H9 (cell line): ENCODE data around the gene MAPKAPK2. TPM values are rescaled to one million over a fixed set of nuclear protein-coding genes. Genes with fewer than 3 reads are reported as not detected.
A peak's percentile ranks its signal among the peaks of the same experiment; 100 is the strongest.

ENCODE experiments used
- DNase-seq: peaks from one replicate; pipeline ENCODE4 v3.0.0-alpha.2; 2017
- H2AFZ ChIP-seq: one replicate; pipeline ENCODE4 v1.6.1; 2013; ENCODE audit warnings: mild to moderate bottlenecking, low read length, control low read depth, moderate library complexity
- H2AK5ac ChIP-seq: 2 replicates; pipeline ENCODE4 v1.6.1; 2013; ENCODE audit warnings: low read length, control low read depth, mixed read lengths; ENCODE audit not compliant: insufficient read length
- H2BK120ac ChIP-seq: one replicate; pipeline ENCODE4 v1.6.1; 2013; ENCODE audit warnings: low read depth, mild to moderate bottlenecking, low read length, control low read depth, inconsistent platforms; ENCODE audit not compliant: poor library complexity, severe bottlenecking
- H2BK12ac ChIP-seq: 2 replicates; pipeline ENCODE4 v1.6.1; 2013; ENCODE audit warnings: low read length, control low read depth, mixed read lengths, low read depth; ENCODE audit not compliant: insufficient read length
- H2BK15ac ChIP-seq: 2 replicates; pipeline ENCODE4 v1.6.1; 2013; ENCODE audit warnings: low read depth, low read length, control low read depth
- H2BK20ac ChIP-seq: one replicate; pipeline ENCODE4 v1.6.1; 2013; ENCODE audit warnings: low read depth, mild to moderate bottlenecking, low read length, control low read depth, inconsistent platforms; ENCODE audit not compliant: poor library complexity, severe bottlenecking
- H2BK5ac ChIP-seq: 2 replicates; pipeline ENCODE4 v1.6.1; 2013; ENCODE audit warnings: low read length, control low read depth, mixed read lengths; ENCODE audit not compliant: insufficient read length
- H3K14ac ChIP-seq: 2 replicates; pipeline ENCODE4 v1.6.1; 2013; ENCODE audit warnings: low read length, control low read depth; ENCODE audit not compliant: insufficient read depth
- H3K18ac ChIP-seq: 2 replicates; pipeline ENCODE4 v1.6.1; 2013; ENCODE audit warnings: low read depth, mild to moderate bottlenecking, mixed read lengths, low read length, control low read depth; ENCODE audit not compliant: insufficient read length
- H3K23ac ChIP-seq: 2 replicates; pipeline ENCODE4 v1.6.1; 2013; ENCODE audit warnings: low read length, control low read depth, mixed read lengths, low read depth; ENCODE audit not compliant: insufficient read length
- H3K23me2 ChIP-seq: 2 replicates; pipeline ENCODE4 v1.6.1; 2013; ENCODE audit warnings: low read depth, mild to moderate bottlenecking, mixed read lengths, low read length, control low read depth; ENCODE audit not compliant: insufficient read length, poor library complexity, severe bottlenecking
- H3K27ac ChIP-seq: 2 replicates; pipeline ENCODE4 v1.5.1; 2013; ENCODE audit warnings: low read length, control low read depth, mixed read lengths, low read depth; ENCODE audit not compliant: insufficient read length
- H3K27me3 ChIP-seq: 2 replicates; pipeline ENCODE4 v1.6.1; 2013; ENCODE audit warnings: low read length, control low read depth, inconsistent platforms; ENCODE audit not compliant: insufficient read depth
- H3K4ac ChIP-seq: 2 replicates; pipeline ENCODE4 v1.6.1; 2013; ENCODE audit warnings: low read depth, mild to moderate bottlenecking, control low read depth, inconsistent platforms, low read length, moderate library complexity
- H3K4me1 ChIP-seq: 2 replicates; pipeline ENCODE4 v1.6.1; 2013; ENCODE audit warnings: low read length, control low read depth, inconsistent platforms; ENCODE audit not compliant: insufficient read depth
- H3K4me2 ChIP-seq: 2 replicates; pipeline ENCODE4 v1.6.1; 2013; ENCODE audit warnings: low read length, control low read depth, mixed read lengths; ENCODE audit not compliant: insufficient read length, insufficient read depth
- H3K56ac ChIP-seq: 2 replicates; pipeline ENCODE4 v1.6.1; 2013; ENCODE audit warnings: low read depth, mild to moderate bottlenecking, mixed read lengths, low read length, control low read depth; ENCODE audit not compliant: insufficient read length
- H3K79me1 ChIP-seq: 2 replicates; pipeline ENCODE4 v1.6.1; 2013; ENCODE audit warnings: low read depth, mild to moderate bottlenecking, moderate library complexity, low read length, control low read depth, inconsistent platforms; ENCODE audit not compliant: insufficient read depth, poor library complexity, severe bottlenecking
- H3K79me2 ChIP-seq: 2 replicates; pipeline ENCODE4 v1.6.1; 2013; ENCODE audit warnings: low read length, control low read depth, inconsistent platforms; ENCODE audit not compliant: insufficient read depth
- H3K9ac ChIP-seq: 2 replicates; pipeline ENCODE4 v1.6.1; 2013; ENCODE audit warnings: low read length, control low read depth, mixed read lengths; ENCODE audit not compliant: insufficient read length; ENCODE audit errors: extremely low read depth
- H3K9me3 ChIP-seq: one replicate; pipeline ENCODE4 v1.6.1; 2013; ENCODE audit warnings: low read depth, low read length, inconsistent platforms; ENCODE audit not compliant: control insufficient read depth
- H3T11ph ChIP-seq: one replicate; pipeline ENCODE4 v1.6.1; 2013; ENCODE audit warnings: mild to moderate bottlenecking, low read length, control low read depth, inconsistent platforms
- H4K20me1 ChIP-seq: one replicate; pipeline ENCODE4 v1.6.1; 2013; ENCODE audit not compliant: control insufficient read depth, insufficient read length, insufficient read depth
- H4K5ac ChIP-seq: 2 replicates; pipeline ENCODE4 v1.6.1; 2013; ENCODE audit warnings: low read depth, mild to moderate bottlenecking, mixed read lengths, low read length, control low read depth; ENCODE audit not compliant: insufficient read length
- H4K8ac ChIP-seq: replicated peaks from 2 replicates; pipeline ENCODE4 v1.6.1; 2013; ENCODE audit warnings: low read length, control low read depth, mixed read lengths, low read depth; ENCODE audit not compliant: insufficient read length
- H4K91ac ChIP-seq: 2 replicates; pipeline ENCODE4 v1.6.1; 2013; ENCODE audit warnings: low read depth, mild to moderate bottlenecking, moderate library complexity, mixed read lengths, low read length, control low read depth; ENCODE audit not compliant: insufficient read length
- H3K27ac Mint-ChIP-seq, 3 experiments: 2 replicates in 2 of 3; 3 replicates in 1 of 3; pipeline ENCODE4 v1.8.0; 2020 to 2021; ENCODE audit warnings: mixed read lengths in 3 of 3, mild to moderate bottlenecking in 1 of 3, moderate library complexity in 1 of 3
- H3K27me3 Mint-ChIP-seq: 2 replicates; pipeline ENCODE4 v1.8.0; 2021; ENCODE audit warnings: low read depth, mild to moderate bottlenecking, moderate library complexity, mixed read lengths
- H3K36me3 Mint-ChIP-seq, 3 experiments: 2 replicates in 2 of 3; 3 replicates in 1 of 3; pipeline ENCODE4 v1.8.0; 2020 to 2021; ENCODE audit warnings: low read depth in 3 of 3, mixed read lengths in 3 of 3; ENCODE audit not compliant: insufficient read depth in 1 of 3
- H3K4me1 Mint-ChIP-seq, 2 experiments: 2 replicates each; pipeline ENCODE4 v1.8.0; 2020; ENCODE audit warnings: mixed read lengths in 2 of 2
- H3K4me3 Mint-ChIP-seq, 2 experiments: 2 replicates in 1 of 2; 3 replicates in 1 of 2; pipeline ENCODE4 v1.8.0; 2020 to 2021; ENCODE audit warnings: mild to moderate bottlenecking in 2 of 2, mixed read lengths in 2 of 2, moderate library complexity in 1 of 2
- H3K9me3 Mint-ChIP-seq, 2 experiments: 2 replicates in 1 of 2; 3 replicates in 1 of 2; pipeline ENCODE4 v1.8.0; 2020; ENCODE audit warnings: mild to moderate bottlenecking in 2 of 2, mixed read lengths in 2 of 2, moderate library complexity in 1 of 2
- CTCF ChIP-seq: fragments of 200-600 bp; sonication (generic); conservative IDR thresholded peaks from 3 replicates; pipeline ENCODE4 v1.8.0; 2021; ENCODE audit warnings: antibody characterized with exemption, mild to moderate bottlenecking
- WGBS: extraction: QIAGEN DNeasy Blood & Tissue Kit; methylation state at CpG from one replicate; pipeline ENCODE4 v1.1.7; 2013; ENCODE audit warnings: missing lambda C conversion rate, low lambda C conversion rate, mixed read lengths; ENCODE audit not compliant: insufficient read length; ENCODE audit errors: extremely low coverage; 5-methylcytosine and 5-hydroxymethylcytosine counted together
- total RNA-seq: library from RNA; stranded (reverse); gene quantifications from 2 replicates; pipeline ENCODE4 v1.2.1, GENCODE V29; 2021

Gene MAPKAPK2
- total RNA-seq, 1 experiment from 2014 or later = 50.1 TPM

- Histone ChIP-seq H3K18ac (no peak overlapping the region), H3K4me1 (peaks cover 13% of the 10 kb centered on the region; the same call in 1 of the 2 replicates), H2BK20ac (no peak overlapping the region), H2BK5ac (no peak overlapping the region), H2BK15ac (no peak overlapping the region), H4K5ac (no peak overlapping the region), H3K4me2 (peak overlapping the region; percentile 37), H2BK12ac (no peak overlapping the region), H3T11ph (no peak overlapping the region), H2AFZ (no peak overlapping the region), H3K27ac (no peak overlapping the region), H3K79me1 (peaks cover 9% of the 10 kb centered on the region), H4K91ac (no peak overlapping the region), H3K14ac (no peak overlapping the region), H2AK5ac (no peak overlapping the region), H2BK120ac (no peak overlapping the region), H3K27me3 (peaks cover 21% of the 10 kb centered on the region), H3K56ac (no peak overlapping the region), H3K79me2 (peaks cover 8% of the 10 kb centered on the region; the same call in 1 of the 2 replicates), H3K23me2 (peaks cover 15% of the 10 kb centered on the region), H4K20me1 (no peaks in the 10 kb centered on the region), H3K23ac (no peak overlapping the region), H3K9ac (no peak overlapping the region), H4K8ac (no peak overlapping the region), H3K4ac (no peak overlapping the region), H3K9me3 (no peaks in the 10 kb centered on the region)
- TF ChIP-seq CTCF = no peak
- peak overlapping the region in 2 of 3 experiments; percentile 13 to 37; a peak in 6 of 7 replicates for H3K27ac Mint-ChIP-seq
- H3K4me1 Mint-ChIP-seq = peaks cover 63 to 67% of the 10 kb centered on the region in 2 experiments
- H3K36me3 Mint-ChIP-seq = peaks cover 0 to 4% (median 3%) of the 10 kb centered on the region in 3 experiments; a peak in 2 of 7 replicates
- peaks cover 0 to 2% of the 10 kb centered on the region in 2 experiments; a peak in 1 of 5 replicates for H3K9me3 Mint-ChIP-seq
- peak; percentile 85 for DNase-seq
- WGBS = no CpG with 5 or more reads among the region's 2 CpGs
- H3K27me3 Mint-ChIP-seq = peaks cover 43% of the 10 kb centered on the region
- peak overlapping the region; percentile 38 to 92 for H3K4me3 Mint-ChIP-seq
These were observed 3.3 kb downstream of the MAPKAPK2 start for GRCh38 chr1:206687915-206688442.
